Keratinocyte (primary cell): ENCODE measurements around the gene CD68. TPM values are rescaled to one million over a fixed set of nuclear protein-coding genes. Genes with fewer than 3 reads are reported as not detected.

Source experiments
- DNase-seq: peaks from one replicate; pipeline ENCODE4 v3.0.0-alpha.2; 2011; ENCODE audit warnings: low read depth, missing footprints, low spot score
- FAIRE-seq: peaks from 2 replicates; lab custom pipeline; 2011; peaks lifted over from hg19 to GRCh38; lab: Jason Lieb, UNC
- H2AFZ ChIP-seq: 2 replicates; pipeline ENCODE4 v1.6.0; 2012; ENCODE audit warnings: low read length, control low read depth, inconsistent platforms; ENCODE audit not compliant: control insufficient read depth
- H3K27ac ChIP-seq: 2 replicates; pipeline ENCODE4 v1.5.1; 2011; ENCODE audit warnings: low read length; ENCODE audit not compliant: control insufficient read depth, insufficient read depth
- H3K27me3 ChIP-seq: 3 replicates; pipeline ENCODE4 v1.6.0; 2011; ENCODE audit warnings: low read length; ENCODE audit not compliant: control insufficient read depth, insufficient read depth; ENCODE audit errors: extremely low read depth
- H3K36me3 ChIP-seq, 2 experiments: 2 replicates in 1 of 2; 3 replicates in 1 of 2; pipeline ENCODE4 v1.5.1; 2011; ENCODE audit warnings: low read length in 2 of 2, mild to moderate bottlenecking in 1 of 2; ENCODE audit not compliant: control insufficient read depth in 2 of 2, insufficient read depth in 2 of 2; ENCODE audit errors: extremely low read depth in 1 of 2
- H3K4me1 ChIP-seq: 3 replicates; pipeline ENCODE4 v1.5.1; 2011; ENCODE audit warnings: low read length; ENCODE audit not compliant: control insufficient read depth, insufficient read depth; ENCODE audit errors: extremely low read depth
- H3K4me2 ChIP-seq: 3 replicates; pipeline ENCODE4 v1.6.0; 2011; ENCODE audit warnings: low read depth, low read length; ENCODE audit not compliant: control insufficient read depth, insufficient read depth; ENCODE audit errors: extremely low read depth
- H3K4me3 ChIP-seq, 3 experiments: fragments of 200-600 bp in 1 of 3; sonication (generic) in 1 of 3; 2 replicates in 2 of 3; 3 replicates in 1 of 3; pipeline ENCODE4 v1.5.1; 2011 to 2016; ENCODE audit warnings: low read length in 3 of 3, mild to moderate bottlenecking in 3 of 3, control low read depth in 2 of 3, inconsistent platforms in 1 of 3, low read depth in 1 of 3, mixed read lengths in 1 of 3, mixed run types in 1 of 3, moderate library complexity in 1 of 3; ENCODE audit not compliant: control insufficient read depth in 2 of 3, insufficient read depth in 2 of 3; ENCODE audit errors: extremely low read depth in 1 of 3
- H3K79me2 ChIP-seq: 2 replicates; pipeline ENCODE4 v1.6.0; 2012; ENCODE audit warnings: low read length; ENCODE audit not compliant: control insufficient read depth, insufficient read depth
- H3K9ac ChIP-seq: 3 replicates; pipeline ENCODE4 v1.6.0; 2011; ENCODE audit warnings: low read length; ENCODE audit not compliant: control insufficient read depth, insufficient read depth; ENCODE audit errors: extremely low read depth
- H3K9me1 ChIP-seq: 3 replicates; pipeline ENCODE4 v1.6.0; 2011; ENCODE audit warnings: low read length; ENCODE audit not compliant: control insufficient read depth, insufficient read depth; ENCODE audit errors: extremely low read depth
- H3K9me3 ChIP-seq: 2 replicates; pipeline ENCODE4 v1.5.1; 2012; ENCODE audit warnings: low read depth, low read length; ENCODE audit not compliant: control insufficient read depth
- H4K20me1 ChIP-seq: 3 replicates; pipeline ENCODE4 v1.6.0; 2011; ENCODE audit warnings: low read length; ENCODE audit not compliant: control insufficient read depth, insufficient read depth; ENCODE audit errors: extremely low read depth
- EZH2 ChIP-seq: IDR thresholded peaks from one replicate; pipeline ENCODE4 v1.6.1; 2012; ENCODE audit warnings: inconsistent platforms, mild to moderate bottlenecking, low read length, moderate library complexity
- dilution Hi-C: fragments of 300-500 bp; cut with MboI; formaldehyde crosslinking; loops from one replicate; pipeline ENCODE4 v1.7.0; 2020; ENCODE audit warnings: low sequenced_read_pairs; ENCODE audit not compliant: extremely low pct_ligation_motif_present
- polyA plus RNA-seq, 5 experiments: library from polyadenylated mRNA; depleted of rRNA in 3 of 5; stranded (reverse) in 3 of 5; stranded (forward) in 1 of 5; unstranded in 1 of 5; fragments of >200 nt; gene quantifications; 1 replicate in 1 of 5; 2 replicates in 3 of 5; 3 replicates in 1 of 5; pipeline versions ENCODE4 v1.2.1 to v1.2.3, GENCODE V29; 2011 to 2012; ENCODE audit warnings: missing spikeins in 2 of 5, low read depth in 1 of 5, low replicate concordance in 1 of 5
- TF ChIP-seq, protein P1 (sequence below), 3 experiments: IDR thresholded peaks in 1 of 3; conservative IDR thresholded peaks in 1 of 3; optimal IDR thresholded peaks in 1 of 3; 2 replicates in 2 of 3; 3 replicates in 1 of 3; pipeline versions ENCODE3 to v1.5.1; 2011; ENCODE audit warnings: low read length in 3 of 3, mild to moderate bottlenecking in 3 of 3, moderate library complexity in 2 of 3, control low read depth in 1 of 3, inconsistent platforms in 1 of 3; ENCODE audit not compliant: insufficient read depth in 2 of 3; ENCODE audit errors: extremely low read depth in 1 of 3

CD68 gene
- polyA plus RNA-seq, 1 donor (not counting 4 experiments of a cell fraction or from before 2014, with no cell fraction given): 14.0 TPM

DNA sequence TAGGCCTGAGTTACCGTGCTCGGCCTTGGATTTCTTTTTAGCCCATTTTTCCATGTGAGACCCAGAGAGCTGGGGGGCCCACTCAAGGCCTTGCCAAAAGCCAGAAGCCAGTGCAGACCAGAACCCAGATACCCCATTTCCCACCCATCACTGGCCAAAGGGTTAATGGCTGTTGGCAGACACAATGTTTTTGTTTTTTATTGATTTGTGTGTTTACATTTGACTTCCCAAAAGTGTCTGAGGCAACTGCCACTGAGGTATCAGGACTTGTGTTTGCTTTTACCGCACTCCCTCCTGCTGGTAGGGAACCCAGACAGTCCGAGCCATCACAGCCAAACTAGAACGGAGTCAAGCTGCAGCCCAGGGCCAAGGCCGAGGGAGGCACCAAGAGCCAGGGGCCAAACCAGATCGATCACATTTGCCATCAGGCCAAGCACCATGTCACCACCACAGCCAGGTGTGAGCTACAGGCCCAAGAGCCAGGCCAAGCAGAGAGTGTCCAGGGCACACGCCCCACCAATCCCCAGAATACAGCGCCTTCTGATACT is 38.3 kb upstream of the CD68 start:
- H3K9me3 ChIP-seq: peaks cover 13% of the 10 kb centered on the region
- H3K36me3 ChIP-seq: no peaks in the 10 kb centered on the region
- no peak overlapping the region for H2AFZ ChIP-seq
- no peaks in the 10 kb centered on the region for H3K79me2 ChIP-seq
- no peak overlapping the region for H3K27ac ChIP-seq
- no peaks in the 10 kb centered on the region for H4K20me1 ChIP-seq
- no peak overlapping the region for H3K4me3 ChIP-seq
- dilution Hi-C loops: no loop called here
- no peaks in the 10 kb centered on the region for H3K4me1 ChIP-seq
- TF ChIP-seq, protein P1, sequence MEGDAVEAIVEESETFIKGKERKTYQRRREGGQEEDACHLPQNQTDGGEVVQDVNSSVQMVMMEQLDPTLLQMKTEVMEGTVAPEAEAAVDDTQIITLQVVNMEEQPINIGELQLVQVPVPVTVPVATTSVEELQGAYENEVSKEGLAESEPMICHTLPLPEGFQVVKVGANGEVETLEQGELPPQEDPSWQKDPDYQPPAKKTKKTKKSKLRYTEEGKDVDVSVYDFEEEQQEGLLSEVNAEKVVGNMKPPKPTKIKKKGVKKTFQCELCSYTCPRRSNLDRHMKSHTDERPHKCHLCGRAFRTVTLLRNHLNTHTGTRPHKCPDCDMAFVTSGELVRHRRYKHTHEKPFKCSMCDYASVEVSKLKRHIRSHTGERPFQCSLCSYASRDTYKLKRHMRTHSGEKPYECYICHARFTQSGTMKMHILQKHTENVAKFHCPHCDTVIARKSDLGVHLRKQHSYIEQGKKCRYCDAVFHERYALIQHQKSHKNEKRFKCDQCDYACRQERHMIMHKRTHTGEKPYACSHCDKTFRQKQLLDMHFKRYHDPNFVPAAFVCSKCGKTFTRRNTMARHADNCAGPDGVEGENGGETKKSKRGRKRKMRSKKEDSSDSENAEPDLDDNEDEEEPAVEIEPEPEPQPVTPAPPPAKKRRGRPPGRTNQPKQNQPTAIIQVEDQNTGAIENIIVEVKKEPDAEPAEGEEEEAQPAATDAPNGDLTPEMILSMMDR (optimal IDR thresholded peaks at IDR 0.05 in 1 of 3, IDR thresholded peaks at IDR 0.05 in 1 of 3, conservative IDR thresholded peaks at IDR 0.05 in 1 of 3; ENCODE audit: extremely low read depth in 1 of 3, insufficient read depth in 2 of 3, low read length in 3 of 3): no peak
- no peak for TF ChIP-seq EZH2
- H3K9me1 ChIP-seq: no peaks in the 10 kb centered on the region
- no peaks in the 10 kb centered on the region for H3K27me3 ChIP-seq
- H3K9ac ChIP-seq: no peak overlapping the region
- H3K4me2 ChIP-seq: no peak overlapping the region
- no peak for FAIRE-seq
- no peak for DNase-seq

DNA sequence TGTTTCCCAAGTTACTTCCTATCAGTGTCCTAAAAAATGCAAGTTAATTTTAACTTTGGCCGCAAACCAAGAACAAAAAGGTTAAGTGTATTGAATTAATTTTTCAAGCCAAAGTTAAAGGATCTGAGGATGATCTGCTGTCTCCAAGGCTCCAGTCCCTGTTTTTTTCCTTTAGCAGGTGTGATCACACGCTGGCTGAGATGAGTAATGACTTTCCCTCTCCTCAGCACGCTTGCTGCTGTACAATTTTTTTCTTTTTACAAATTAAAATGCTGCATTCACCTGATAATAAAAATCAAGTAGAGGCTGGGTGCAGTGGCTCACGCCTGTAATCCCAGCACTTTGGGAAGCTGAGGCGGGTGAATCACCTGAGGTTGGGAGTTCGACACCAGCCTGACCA is 34.5 kb upstream of the CD68 start:
- Histone ChIP-seq H3K4me3 (no peak overlapping the region), H3K9me3 (no peaks in the 10 kb centered on the region), H3K27ac (no peak overlapping the region), H3K4me1 (peaks cover 8% of the 10 kb centered on the region), H3K9me1 (no peaks in the 10 kb centered on the region), H3K79me2 (no peaks in the 10 kb centered on the region), H3K9ac (no peak overlapping the region), H3K27me3 (no peaks in the 10 kb centered on the region), H4K20me1 (no peaks in the 10 kb centered on the region), H3K4me2 (no peak overlapping the region), H2AFZ (no peak overlapping the region), H3K36me3 (no peaks in the 10 kb centered on the region)
- dilution Hi-C loops: no loop called here
- FAIRE-seq (no peak), DNase-seq (no peak)
- TF ChIP-seq, protein P1 (optimal IDR thresholded peaks at IDR 0.05 in 1 of 3, IDR thresholded peaks at IDR 0.05 in 1 of 3, conservative IDR thresholded peaks at IDR 0.05 in 1 of 3; ENCODE audit: extremely low read depth in 1 of 3, insufficient read depth in 2 of 3, low read length in 3 of 3): no peak
- TF ChIP-seq EZH2: no peak
